Astrocyte of the cerebellum (primary cell): ENCODE data around the gene RB1.
"Not testable (repeated sequence)": the region's sequence is repeated elsewhere in the genome, so short reads cannot be mapped to it uniquely, and the experiment has no call there.

Source experiments
- DNase-seq: peaks from one replicate; pipeline ENCODE4 v3.0.0-alpha.2; 2011; ENCODE audit warnings: low read depth
- H3K4me3 ChIP-seq: 2 replicates; pipeline ENCODE4 v1.5.1; 2011; ENCODE audit warnings: mild to moderate bottlenecking, low read depth, low read length, moderate library complexity
- in situ Hi-C: cut with HindIII; loops from 2 replicates; pipeline ENCODE4 v1.10.0; 2017; ENCODE audit warnings: low sequenced_read_pairs
- TF ChIP-seq, protein P1 (sequence below): IDR thresholded peaks from 2 replicates; pipeline ENCODE4 v1.5.1; 2012; ENCODE audit warnings: low read length, low read depth, moderate library complexity, mild to moderate bottlenecking; ENCODE audit errors: missing control alignments

The RB1 gene

DNA sequence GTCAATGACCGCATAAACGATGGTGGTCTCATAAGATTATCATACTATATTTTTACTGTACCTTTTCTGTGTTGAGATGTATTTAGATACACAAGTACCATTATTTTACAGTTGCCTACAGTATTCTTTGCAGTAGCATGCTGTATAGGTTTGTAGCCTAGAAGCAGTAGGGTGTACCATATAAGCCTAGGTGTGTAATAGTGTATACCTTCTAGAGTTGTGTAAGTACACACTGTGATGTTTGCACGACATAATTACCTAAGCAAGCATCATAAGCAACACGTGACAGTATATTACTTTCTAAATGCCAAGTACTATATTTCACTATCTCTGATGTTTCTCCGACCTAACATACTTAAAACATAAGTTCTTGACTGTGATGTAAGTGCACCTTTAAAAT lies 106.6 kb downstream of the RB1 start:
- in situ Hi-C loops: no loop called here
- DNase-seq: no peak
- peak overlapping the region; percentile 14 for H3K4me3 ChIP-seq

DNA sequence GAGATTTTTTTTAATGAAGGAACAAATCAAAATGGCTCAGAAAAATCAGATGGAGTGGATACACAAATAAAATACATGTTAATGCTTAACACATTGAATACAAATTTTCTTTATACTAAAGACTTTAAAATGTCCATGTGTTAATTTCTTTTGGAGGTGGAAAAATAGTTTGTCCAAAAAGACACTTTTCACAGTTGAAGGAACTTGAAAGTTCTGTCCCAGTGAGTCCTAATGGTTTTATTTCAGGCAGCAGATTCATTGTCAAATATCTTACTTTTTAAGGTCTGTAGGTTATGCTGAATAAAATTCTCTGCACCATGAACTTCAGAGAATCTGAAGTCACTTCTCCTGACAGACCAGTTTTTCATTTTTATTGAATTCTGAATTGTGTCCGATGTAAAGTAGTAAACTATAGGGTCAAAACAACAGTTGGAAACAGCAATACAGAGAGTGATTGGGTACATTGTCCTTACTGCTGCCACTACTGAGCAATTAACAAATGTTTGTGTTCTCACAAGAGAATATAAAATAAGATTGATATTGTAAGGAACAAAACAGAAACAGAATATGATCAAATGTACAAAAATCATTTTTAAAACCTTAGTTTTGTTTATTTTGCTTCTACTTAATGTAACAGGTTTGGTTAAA lies 107.7 kb downstream of the RB1 start:
- no peak for DNase-seq
- H3K4me3 ChIP-seq: peak overlapping the region; percentile 43
- TF ChIP-seq, protein P1, sequence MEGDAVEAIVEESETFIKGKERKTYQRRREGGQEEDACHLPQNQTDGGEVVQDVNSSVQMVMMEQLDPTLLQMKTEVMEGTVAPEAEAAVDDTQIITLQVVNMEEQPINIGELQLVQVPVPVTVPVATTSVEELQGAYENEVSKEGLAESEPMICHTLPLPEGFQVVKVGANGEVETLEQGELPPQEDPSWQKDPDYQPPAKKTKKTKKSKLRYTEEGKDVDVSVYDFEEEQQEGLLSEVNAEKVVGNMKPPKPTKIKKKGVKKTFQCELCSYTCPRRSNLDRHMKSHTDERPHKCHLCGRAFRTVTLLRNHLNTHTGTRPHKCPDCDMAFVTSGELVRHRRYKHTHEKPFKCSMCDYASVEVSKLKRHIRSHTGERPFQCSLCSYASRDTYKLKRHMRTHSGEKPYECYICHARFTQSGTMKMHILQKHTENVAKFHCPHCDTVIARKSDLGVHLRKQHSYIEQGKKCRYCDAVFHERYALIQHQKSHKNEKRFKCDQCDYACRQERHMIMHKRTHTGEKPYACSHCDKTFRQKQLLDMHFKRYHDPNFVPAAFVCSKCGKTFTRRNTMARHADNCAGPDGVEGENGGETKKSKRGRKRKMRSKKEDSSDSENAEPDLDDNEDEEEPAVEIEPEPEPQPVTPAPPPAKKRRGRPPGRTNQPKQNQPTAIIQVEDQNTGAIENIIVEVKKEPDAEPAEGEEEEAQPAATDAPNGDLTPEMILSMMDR: no peak
- in situ Hi-C loops: no loop called here

More for the DNA sequence above, 106.6 kb downstream of the RB1 start:
- TF ChIP-seq, protein P1: no peak

DNA sequence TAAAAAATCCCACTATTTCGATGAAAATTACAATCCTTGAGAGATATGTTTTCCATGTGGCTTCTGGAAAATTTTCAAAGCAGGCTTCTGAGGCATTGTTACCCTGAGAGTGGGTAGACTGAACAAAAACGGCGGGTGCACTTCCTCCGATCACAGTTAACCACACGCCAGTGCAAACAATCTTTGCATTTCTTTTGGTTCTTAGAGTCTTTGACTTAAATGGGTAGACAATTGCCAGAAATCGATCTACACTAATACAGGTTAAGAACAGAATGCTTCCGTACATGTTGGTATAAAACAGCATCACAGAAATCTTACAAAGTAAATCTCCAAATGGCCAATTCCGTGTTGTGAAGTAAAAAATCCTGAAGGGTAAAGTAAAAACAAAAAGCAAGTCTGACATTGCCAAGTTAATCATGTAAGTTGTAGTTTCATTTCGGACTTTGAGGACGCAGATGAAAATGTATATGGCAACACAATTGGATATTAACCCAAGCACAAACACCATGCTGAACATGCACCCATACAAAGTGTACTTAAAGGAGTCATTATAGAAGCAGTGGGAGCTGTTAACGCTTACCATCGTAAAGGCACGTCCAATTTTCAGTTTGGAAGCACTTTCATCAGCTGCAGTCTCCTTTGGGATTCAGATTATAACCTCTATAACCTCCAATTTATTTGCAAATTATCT lies 108.4 kb downstream of the RB1 start:
- in situ Hi-C loops: no loop called here
- no peak for DNase-seq
- H3K4me3 ChIP-seq: peak overlapping the region; percentile 43
- TF ChIP-seq, protein P1: no peak

DNA sequence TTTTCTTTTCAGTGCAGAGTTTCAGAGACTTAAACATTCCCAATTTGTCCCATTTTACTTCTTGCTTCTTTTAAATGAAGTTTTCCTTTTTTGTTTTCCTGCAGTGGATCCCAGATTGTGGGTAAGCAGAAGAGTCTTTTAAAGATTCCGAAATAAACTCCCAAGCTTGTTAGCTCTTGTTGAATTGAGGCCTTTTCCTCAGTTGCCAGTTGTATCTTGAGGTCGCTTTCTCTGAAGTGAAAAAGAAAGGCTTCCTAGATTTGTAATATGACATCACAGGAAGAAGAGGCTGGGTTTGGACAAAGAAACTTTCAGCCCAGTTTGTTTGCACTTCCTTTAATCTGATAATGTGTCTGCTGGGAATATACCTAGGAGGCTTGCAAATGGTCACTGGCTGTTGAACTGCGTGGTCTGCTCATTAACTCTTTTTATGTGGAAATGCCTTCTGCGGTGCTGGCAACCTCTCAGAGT lies 109.4 kb downstream of the RB1 start, which contains the start of gene LPAR6:
Gene LPAR6 (minus strand): TSS at position 233 of the 471 bp plus-strand sequence. CDS start 690 bp downstream, outside the sequence.
- peak within 1 kb of the TSS; percentile 43 for H3K4me3 ChIP-seq
- peak; percentile 31 for DNase-seq
- TF ChIP-seq, protein P1: no peak
- in situ Hi-C loops: no loop called here

DNA sequence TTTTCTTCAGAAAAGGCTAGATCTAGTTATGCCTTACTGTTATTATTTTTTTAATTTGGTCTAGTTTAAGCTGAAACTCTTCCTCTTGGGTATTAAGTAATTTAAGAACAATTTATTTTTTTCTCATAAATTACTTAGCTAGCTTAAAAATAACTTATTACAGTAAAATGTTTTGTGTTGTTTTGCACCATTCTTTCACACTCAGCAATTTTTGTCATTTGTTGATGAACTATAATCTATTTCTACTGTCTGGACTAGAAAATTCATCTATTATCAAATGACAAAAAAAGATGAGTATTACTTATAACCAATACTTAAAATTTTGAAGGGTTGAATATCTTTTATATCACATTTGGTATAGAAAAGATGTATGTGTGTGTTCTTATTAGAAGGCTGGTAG lies 111.0 kb downstream of the RB1 start:
- DNase-seq: no peak
- TF ChIP-seq, protein P1: no peak
- in situ Hi-C loops: no loop called here
- no peak overlapping the region for H3K4me3 ChIP-seq

DNA sequence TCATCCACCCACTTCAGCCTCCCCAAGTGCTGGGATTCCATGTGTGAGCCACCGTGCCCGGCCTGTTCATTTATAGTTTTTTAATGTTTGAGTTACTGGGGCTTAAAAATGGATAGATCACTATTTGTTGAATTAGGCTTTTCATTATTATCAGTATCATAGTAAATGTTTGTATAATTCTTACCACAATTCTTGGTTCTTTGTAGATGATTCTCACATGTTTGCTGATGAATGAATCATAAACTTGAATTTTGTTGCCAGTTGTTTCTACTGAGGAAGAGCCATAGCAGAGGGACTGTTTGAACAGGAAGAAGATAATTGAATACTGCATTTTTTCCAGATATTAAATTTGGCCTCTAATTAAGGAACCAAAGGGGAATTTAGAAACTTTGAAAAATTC lies 112.0 kb downstream of the RB1 start:
- TF ChIP-seq, protein P1: no peak
- DNase-seq: no peak
- no peak overlapping the region for H3K4me3 ChIP-seq
- in situ Hi-C loops: no loop called here

DNA sequence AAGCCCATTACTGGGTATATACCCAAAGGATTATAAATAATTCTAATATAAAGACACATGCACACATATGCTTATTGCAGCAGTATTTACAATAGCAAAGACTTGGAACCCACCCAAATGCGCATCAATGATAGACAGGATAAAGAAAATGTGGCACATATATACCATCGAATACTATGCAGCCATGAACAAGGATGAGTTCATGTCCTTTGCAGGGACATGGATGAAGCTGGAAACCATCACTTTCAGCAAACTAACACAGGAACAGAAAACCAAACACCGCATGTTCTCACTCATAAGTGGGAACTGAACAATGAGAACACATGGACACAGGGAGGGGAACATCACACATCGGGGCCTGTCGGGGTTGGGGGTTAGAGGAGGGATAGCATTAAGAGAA lies 118.5 kb downstream of the RB1 start:
- DNase-seq, in situ Hi-C loops, H3K4me3 ChIP-seq: not testable (repeated sequence)
